ENCODE results near the gene ETS2.

The ETS2 gene

DNA sequence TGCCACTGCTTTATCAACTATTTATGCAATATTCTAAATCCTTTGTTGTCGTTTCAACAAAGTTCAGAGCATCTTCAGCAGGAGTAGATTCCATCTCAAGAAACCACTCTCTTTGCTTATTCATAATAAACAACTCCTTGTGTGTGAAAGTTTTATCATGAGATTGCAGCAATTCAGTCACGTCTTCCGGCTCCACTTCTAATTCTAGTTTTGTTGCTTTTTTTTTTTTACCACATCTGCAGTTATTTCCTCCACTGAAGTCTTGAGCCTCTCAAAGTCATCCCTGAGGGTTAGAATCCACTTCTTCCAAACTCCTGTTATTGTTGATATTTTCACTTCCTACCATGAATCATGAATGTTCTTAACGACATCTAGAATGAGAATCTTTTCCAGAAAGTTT lies 14.8 kb upstream of the ETS2 start:
- Histone ChIP-seq H4K91ac (ENCODE audit: low read depth, low read length, poor library complexity) (no peak overlapping the region), H2BK15ac (ENCODE audit: low read length) (no peak overlapping the region), H3K4me1 (ENCODE audit: control insufficient read depth in 2 of 2, insufficient read depth in 1 of 2, low read depth in 1 of 2, low read length in 2 of 2) (peaks cover 2 to 3% of the 10 kb centered on the region in 2 donors), H3K27ac (replicated peaks; ENCODE audit: low read length) (no peak overlapping the region), H3K23ac (ENCODE audit: low read depth, low read length, poor library complexity) (no peak overlapping the region), H3K18ac (ENCODE audit: low read length) (no peak overlapping the region), H3K4ac (ENCODE audit: low read length) (no peak overlapping the region), H3K9me3 (replicated peaks in 1 of 2; ENCODE audit: control insufficient read depth in 2 of 2, insufficient read depth in 1 of 2, low read depth in 1 of 2, low read length in 2 of 2) (peaks cover 0 to 4% of the 10 kb centered on the region in 2 donors), H3K36me3 (replicated peaks in 1 of 2; ENCODE audit: control insufficient read depth in 2 of 2, insufficient read depth in 2 of 2, low read length in 2 of 2) (no peaks in the 10 kb centered on the region), H2BK5ac (ENCODE audit: low read length) (no peak overlapping the region), H3K79me1 (ENCODE audit: low read depth, low read length) (no peaks in the 10 kb centered on the region), H3K4me3 (ENCODE audit: low read length in 2 of 2) (no peak overlapping the region), H3K27me3 (ENCODE audit: control insufficient read depth in 3 of 3, insufficient read depth in 3 of 3, low read depth in 1 of 3, low read length in 3 of 3) (peaks cover 0 to 5% (median 0%) of the 10 kb centered on the region in 3 experiments), H3K9ac (ENCODE audit: low read depth, low read length, poor library complexity) (no peak overlapping the region), H3K14ac (ENCODE audit: low read length) (no peak overlapping the region), H2BK12ac (ENCODE audit: low read length) (no peak overlapping the region), H3K4me2 (ENCODE audit: insufficient read depth, low read length, poor library complexity, severe bottlenecking) (no peak overlapping the region), H2AFZ (ENCODE audit: low read length) (no peak overlapping the region), H2AK5ac (ENCODE audit: low read depth, low read length) (no peak overlapping the region), H4K8ac (ENCODE audit: low read depth, low read length) (no peak overlapping the region), H2BK120ac (ENCODE audit: low read depth, low read length) (no peak overlapping the region)
- DNase-seq (ENCODE audit: low spot score): no peak
- WGBS, 2 donors (ENCODE audit: extremely low coverage in 2 of 2, insufficient read length in 2 of 2, insufficient replicate concordance in 1 of 2): no CpG with 5 or more reads among the region's 4 CpGs

DNA sequence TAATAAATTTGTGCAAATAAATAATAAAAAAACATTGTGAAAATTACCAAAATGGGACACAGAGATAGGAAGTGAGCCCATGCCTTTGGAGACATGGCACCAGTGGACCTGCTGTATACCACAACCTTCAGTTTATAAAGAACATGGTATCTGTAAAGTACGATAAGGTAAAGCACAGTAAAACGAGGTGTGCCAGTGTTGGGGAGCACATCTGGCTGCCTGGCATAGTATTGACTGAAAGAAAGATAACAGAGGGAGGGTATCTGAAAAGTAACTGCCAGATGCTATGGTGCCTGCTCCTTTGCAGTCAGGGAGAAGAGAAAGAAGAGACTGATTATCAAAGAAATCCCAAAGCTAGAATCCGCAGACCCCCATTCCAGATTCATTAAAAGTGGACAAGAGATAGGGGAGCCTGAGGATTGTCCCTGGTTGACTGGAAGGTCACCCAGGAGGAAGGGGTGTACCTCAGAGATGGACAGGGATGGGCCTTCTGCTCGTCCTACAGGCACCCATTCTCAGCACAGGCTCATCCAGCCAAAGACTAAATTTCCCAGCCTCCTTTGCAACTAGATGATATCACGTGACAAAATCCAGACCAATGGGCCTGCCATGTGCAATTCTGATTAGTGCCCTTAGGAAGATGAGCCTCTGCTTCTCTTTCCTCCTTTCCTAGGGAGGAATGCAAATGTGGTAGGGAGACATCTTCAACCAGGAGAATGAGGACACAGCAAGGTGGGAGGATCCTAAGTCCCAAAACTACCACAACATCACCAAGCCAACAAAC lies 12.9 kb upstream of the ETS2 start:
- Histone ChIP-seq H2BK5ac (ENCODE audit: low read length) (no peak overlapping the region), H3K27ac (replicated peaks; ENCODE audit: low read length) (no peak overlapping the region), H3K4me1 (ENCODE audit: control insufficient read depth in 2 of 2, insufficient read depth in 1 of 2, low read depth in 1 of 2, low read length in 2 of 2) (peaks cover 1 to 7% of the 10 kb centered on the region in 2 donors), H3K14ac (ENCODE audit: low read length) (no peak overlapping the region), H3K36me3 (replicated peaks in 1 of 2; ENCODE audit: control insufficient read depth in 2 of 2, insufficient read depth in 2 of 2, low read length in 2 of 2) (no peaks in the 10 kb centered on the region), H4K91ac (ENCODE audit: low read depth, low read length, poor library complexity) (no peak overlapping the region), H4K8ac (ENCODE audit: low read depth, low read length) (no peak overlapping the region), H3K4me3 (ENCODE audit: low read length in 2 of 2) (no peak overlapping the region), H3K18ac (ENCODE audit: low read length) (no peak overlapping the region), H3K9me3 (replicated peaks in 1 of 2; ENCODE audit: control insufficient read depth in 2 of 2, insufficient read depth in 1 of 2, low read depth in 1 of 2, low read length in 2 of 2) (peaks cover 0 to 4% of the 10 kb centered on the region in 2 donors), H2AK5ac (ENCODE audit: low read depth, low read length) (no peak overlapping the region), H2BK12ac (ENCODE audit: low read length) (no peak overlapping the region), H3K9ac (ENCODE audit: low read depth, low read length, poor library complexity) (no peak overlapping the region), H3K4ac (ENCODE audit: low read length) (no peak overlapping the region), H3K4me2 (ENCODE audit: insufficient read depth, low read length, poor library complexity, severe bottlenecking) (no peak overlapping the region), H3K23ac (ENCODE audit: low read depth, low read length, poor library complexity) (no peak overlapping the region), H2BK120ac (ENCODE audit: low read depth, low read length) (no peak overlapping the region), H2AFZ (ENCODE audit: low read length) (no peak overlapping the region), H3K27me3 (ENCODE audit: control insufficient read depth in 3 of 3, insufficient read depth in 3 of 3, low read depth in 1 of 3, low read length in 3 of 3) (peaks cover 0 to 1% (median 0%) of the 10 kb centered on the region in 3 experiments), H2BK15ac (ENCODE audit: low read length) (no peak overlapping the region), H3K79me1 (ENCODE audit: low read depth, low read length) (no peaks in the 10 kb centered on the region)
- WGBS, 2 donors (ENCODE audit: extremely low coverage in 2 of 2, insufficient read length in 2 of 2, insufficient replicate concordance in 1 of 2): no CpG with 5 or more reads among the region's 5 CpGs
- no peak for DNase-seq (ENCODE audit: low spot score)

DNA sequence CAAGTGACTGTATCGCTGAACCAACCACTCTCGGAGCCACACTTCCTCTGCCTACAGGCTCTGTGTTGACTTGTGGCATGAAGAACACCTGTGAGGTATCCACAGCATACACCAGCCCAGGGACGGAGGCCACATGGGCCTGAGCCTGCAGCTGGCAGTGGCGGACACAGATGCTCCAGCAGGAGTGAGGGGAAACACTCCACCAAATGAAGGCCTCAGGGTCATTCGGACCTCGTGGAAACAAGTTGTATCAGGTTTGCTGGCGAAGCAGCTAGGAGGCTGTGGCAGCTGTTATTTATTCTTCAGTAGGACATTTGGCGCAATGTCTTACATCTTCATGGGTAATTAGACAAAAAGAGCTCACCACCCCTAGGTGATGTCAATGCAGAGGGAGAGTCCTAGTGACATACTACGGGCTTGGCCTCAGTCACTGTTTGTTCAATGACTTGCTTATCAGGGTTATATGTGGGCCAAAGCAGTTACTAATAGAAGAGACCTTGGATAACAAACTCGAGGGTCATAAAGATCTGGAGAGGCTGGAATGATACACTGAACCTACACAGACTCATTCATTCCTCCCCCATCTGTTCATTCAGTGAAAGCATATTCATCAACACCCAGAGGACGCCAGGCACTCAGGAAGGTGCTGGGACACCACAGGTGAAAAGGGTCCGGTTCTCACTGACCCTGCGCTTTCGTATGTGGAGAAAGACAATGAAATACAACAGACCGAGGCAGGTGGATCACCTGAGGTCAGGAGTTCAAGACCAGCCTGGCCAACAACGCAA lies 11.6 kb upstream of the ETS2 start:
- WGBS, 2 donors (ENCODE audit: extremely low coverage in 2 of 2, insufficient read length in 2 of 2, insufficient replicate concordance in 1 of 2): no CpG with 5 or more reads among the region's 16 CpGs
- no peak overlapping the region for H2BK15ac ChIP-seq (ENCODE audit: low read length)
- no peak overlapping the region for H3K4me2 ChIP-seq (ENCODE audit: insufficient read depth, low read length, poor library complexity, severe bottlenecking)

DNA sequence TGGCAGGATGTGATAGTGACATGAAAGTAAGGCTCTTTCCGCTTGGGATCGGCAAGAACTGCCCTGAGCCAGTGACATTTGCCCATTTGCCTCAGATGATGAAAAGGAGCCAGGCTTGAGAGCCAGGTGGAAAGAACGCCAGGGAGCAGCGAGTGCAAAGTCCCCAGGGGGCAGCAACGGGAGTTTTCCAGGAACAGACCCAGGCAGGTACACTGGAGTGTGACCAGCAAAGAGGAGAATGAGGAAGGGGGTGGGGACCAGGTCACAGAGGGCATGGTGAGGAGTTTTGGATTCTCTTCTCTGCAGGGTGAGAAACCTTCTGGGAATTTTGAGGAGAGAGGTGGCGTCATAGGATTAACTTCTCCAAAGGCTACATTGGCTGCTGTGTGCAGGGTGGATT lies 10.8 kb upstream of the ETS2 start:
- Histone ChIP-seq H3K4me2 (ENCODE audit: insufficient read depth, low read length, poor library complexity, severe bottlenecking) (no peak overlapping the region), H2BK120ac (ENCODE audit: low read depth, low read length) (no peak overlapping the region), H3K14ac (ENCODE audit: low read length) (no peak overlapping the region), H2BK12ac (ENCODE audit: low read length) (no peak overlapping the region), H4K8ac (ENCODE audit: low read depth, low read length) (no peak overlapping the region), H3K9ac (ENCODE audit: low read depth, low read length, poor library complexity) (no peak overlapping the region), H3K9me3 (replicated peaks in 1 of 2; ENCODE audit: control insufficient read depth in 2 of 2, insufficient read depth in 1 of 2, low read depth in 1 of 2, low read length in 2 of 2) (peaks cover 0 to 4% of the 10 kb centered on the region in 2 donors), H4K91ac (ENCODE audit: low read depth, low read length, poor library complexity) (no peak overlapping the region), H3K36me3 (replicated peaks in 1 of 2; ENCODE audit: control insufficient read depth in 2 of 2, insufficient read depth in 2 of 2, low read length in 2 of 2) (no peaks in the 10 kb centered on the region), H3K4ac (ENCODE audit: low read length) (no peak overlapping the region), H2AFZ (ENCODE audit: low read length) (no peak overlapping the region), H3K4me3 (ENCODE audit: low read length in 2 of 2) (no peak overlapping the region), H3K79me1 (ENCODE audit: low read depth, low read length) (no peaks in the 10 kb centered on the region), H2AK5ac (ENCODE audit: low read depth, low read length) (no peak overlapping the region), H3K27me3 (ENCODE audit: control insufficient read depth in 3 of 3, insufficient read depth in 3 of 3, low read depth in 1 of 3, low read length in 3 of 3) (no peaks in the 10 kb centered on the region), H2BK5ac (ENCODE audit: low read length) (no peak overlapping the region), H2BK15ac (ENCODE audit: low read length) (no peak overlapping the region), H3K18ac (ENCODE audit: low read length) (no peak overlapping the region), H3K27ac (replicated peaks; ENCODE audit: low read length) (no peak overlapping the region), H3K23ac (ENCODE audit: low read depth, low read length, poor library complexity) (no peak overlapping the region), H3K4me1 (ENCODE audit: control insufficient read depth in 2 of 2, insufficient read depth in 1 of 2, low read depth in 1 of 2, low read length in 2 of 2) (peaks cover 0 to 7% of the 10 kb centered on the region in 2 donors)
- no peak for DNase-seq (ENCODE audit: low spot score)
- no CpG with 5 or more reads among the region's 6 CpGs for WGBS, 2 donors (ENCODE audit: extremely low coverage in 2 of 2, insufficient read length in 2 of 2, insufficient replicate concordance in 1 of 2)

More for the DNA sequence above, 11.6 kb upstream of the ETS2 start:
- no peak overlapping the region for H2BK5ac ChIP-seq (ENCODE audit: low read length)
- H4K91ac ChIP-seq (ENCODE audit: low read depth, low read length, poor library complexity): no peak overlapping the region
- H2AFZ ChIP-seq (ENCODE audit: low read length): no peak overlapping the region
- H2AK5ac ChIP-seq (ENCODE audit: low read depth, low read length): no peak overlapping the region
- peaks cover 0 to 7% of the 10 kb centered on the region in 2 donors for H3K4me1 ChIP-seq (ENCODE audit: control insufficient read depth in 2 of 2, insufficient read depth in 1 of 2, low read depth in 1 of 2, low read length in 2 of 2)
- H3K4ac ChIP-seq (ENCODE audit: low read length): no peak overlapping the region
- H3K14ac ChIP-seq (ENCODE audit: low read length): no peak overlapping the region
- H3K9me3 ChIP-seq (replicated peaks in 1 of 2; ENCODE audit: control insufficient read depth in 2 of 2, insufficient read depth in 1 of 2, low read depth in 1 of 2, low read length in 2 of 2): peaks cover 0 to 4% of the 10 kb centered on the region in 2 donors
- no peak overlapping the region for H3K23ac ChIP-seq (ENCODE audit: low read depth, low read length, poor library complexity)
- H3K18ac ChIP-seq (ENCODE audit: low read length): no peak overlapping the region
- no peaks in the 10 kb centered on the region for H3K27me3 ChIP-seq (ENCODE audit: control insufficient read depth in 3 of 3, insufficient read depth in 3 of 3, low read depth in 1 of 3, low read length in 3 of 3)
- no peak overlapping the region for H4K8ac ChIP-seq (ENCODE audit: low read depth, low read length)
- H2BK12ac ChIP-seq (ENCODE audit: low read length): no peak overlapping the region
- no peak overlapping the region for H3K9ac ChIP-seq (ENCODE audit: low read depth, low read length, poor library complexity)
- DNase-seq (ENCODE audit: low spot score): no peak
- H3K4me3 ChIP-seq (ENCODE audit: low read length in 2 of 2): no peak overlapping the region
- H2BK120ac ChIP-seq (ENCODE audit: low read depth, low read length): no peak overlapping the region
- H3K27ac ChIP-seq (replicated peaks; ENCODE audit: low read length): no peak overlapping the region
- no peaks in the 10 kb centered on the region for H3K36me3 ChIP-seq (replicated peaks in 1 of 2; ENCODE audit: control insufficient read depth in 2 of 2, insufficient read depth in 2 of 2, low read length in 2 of 2)
- no peaks in the 10 kb centered on the region for H3K79me1 ChIP-seq (ENCODE audit: low read depth, low read length)
